ENCODE data around the gene MAP1B.
"Not testable (repeated sequence)": the region's sequence is repeated elsewhere in the genome, so short reads cannot be mapped to it uniquely, and the experiment has no call there.

Gene MAP1B

DNA sequence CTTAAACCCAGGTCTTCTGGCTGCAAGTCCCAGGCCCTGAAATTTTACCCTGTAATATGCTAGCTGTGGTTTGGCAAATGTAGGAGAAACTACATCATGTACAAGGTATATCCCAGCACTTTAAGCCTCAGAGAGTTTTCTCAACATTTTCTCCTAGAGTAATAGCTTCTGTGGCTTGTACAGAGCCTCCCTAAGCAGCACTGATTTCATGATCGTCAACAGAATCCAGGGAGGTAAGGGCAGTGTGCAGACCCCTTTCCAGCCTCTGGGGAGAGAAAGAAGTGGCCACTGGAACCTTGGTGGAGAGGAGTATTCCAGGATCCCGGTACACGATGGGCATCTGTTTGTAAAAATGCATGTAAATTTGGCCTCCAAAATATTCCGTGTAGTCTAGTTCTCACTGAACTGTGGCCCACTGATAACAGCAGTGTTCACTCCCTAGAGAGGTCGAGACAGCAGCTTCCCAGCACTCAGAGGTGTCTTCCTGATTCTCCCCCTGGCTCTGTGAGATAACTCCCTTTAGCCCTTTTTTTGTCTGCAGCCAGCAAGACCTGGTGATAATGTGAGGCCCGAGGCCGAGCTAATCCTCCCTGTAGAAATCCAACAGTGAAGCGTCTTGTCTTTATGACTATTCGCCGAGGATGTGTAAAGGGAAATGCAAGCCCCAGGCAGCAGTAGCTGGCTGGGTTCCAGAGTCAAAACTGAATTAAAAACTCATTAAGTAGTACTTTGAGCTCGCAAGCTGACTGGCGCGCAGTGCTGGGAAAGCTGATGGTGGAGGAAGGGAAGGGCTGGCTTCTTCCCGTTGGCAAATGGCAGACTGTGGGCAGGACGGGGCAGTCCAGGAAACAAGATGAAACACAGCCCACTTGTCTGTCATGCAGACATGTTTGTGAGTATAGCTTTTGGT, 59.0 kb downstream of the MAP1B start:
- DNase-seq = no peak

GRCh38 chr5:72167257-72167656, 60.0 kb downstream of the MAP1B start:
- DNase-seq = no peak

GRCh38 chr5:72167804-72168203, 60.5 kb downstream of the MAP1B start:
- DNase-seq = no peak

DNA sequence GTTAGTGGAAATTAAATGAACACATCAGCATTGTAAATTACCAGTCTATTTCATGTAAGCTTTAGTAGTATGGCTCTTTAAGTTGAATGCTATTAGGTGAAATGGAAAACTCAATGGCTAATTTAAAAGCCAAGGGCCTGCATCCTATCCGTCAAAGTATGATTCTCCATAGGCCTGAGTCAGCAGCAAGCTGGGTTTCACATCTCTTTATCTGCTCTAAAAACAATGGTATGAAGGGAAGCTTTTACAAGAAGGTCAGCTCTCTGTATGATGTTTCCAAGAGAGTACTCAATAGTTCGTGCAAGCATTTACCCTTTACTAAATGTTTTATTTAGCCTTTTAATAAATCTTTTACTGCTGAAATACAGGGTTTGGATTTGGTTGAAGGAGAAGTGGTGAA, 62.8 kb downstream of the MAP1B start:
- no peak for DNase-seq

DNA sequence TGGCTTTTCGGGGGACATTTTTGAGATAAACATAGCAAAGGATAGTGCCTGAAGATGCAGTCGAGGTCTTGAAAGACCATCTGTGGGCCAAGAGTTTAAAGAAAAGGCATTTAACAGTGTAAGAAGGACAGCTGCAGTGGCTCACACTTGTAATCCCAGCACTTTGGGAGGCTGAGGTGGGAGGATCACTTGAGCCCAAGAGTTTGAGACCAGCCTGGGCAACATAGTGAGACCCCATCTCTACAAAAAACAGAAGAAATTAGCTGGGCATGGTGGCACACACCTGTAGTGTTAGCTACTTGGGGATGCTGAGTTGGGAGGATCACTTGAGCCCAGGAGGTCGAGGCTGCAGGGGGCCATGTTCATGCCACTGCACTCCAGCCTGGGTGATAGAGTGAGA, 63.9 kb downstream of the MAP1B start:
- not testable (repeated sequence) for DNase-seq

DNA sequence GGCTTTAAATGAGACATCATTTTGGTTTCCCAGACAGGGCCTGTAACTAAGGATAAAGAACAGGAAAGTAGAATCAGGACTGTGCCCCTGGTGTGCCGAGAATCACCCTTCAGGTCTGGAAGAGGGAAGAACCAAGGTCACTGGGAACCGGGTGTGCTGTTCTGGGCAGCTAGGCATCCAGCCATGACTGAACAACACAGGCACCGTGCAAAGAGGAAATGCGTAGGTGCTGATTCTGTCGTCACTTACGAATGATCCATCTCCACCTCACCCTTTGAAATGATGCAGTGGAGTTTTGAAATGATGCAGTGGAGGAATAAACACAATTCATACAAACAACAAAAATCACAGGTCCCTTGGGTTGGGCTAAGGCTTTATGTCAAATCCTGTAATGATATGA, 64.4 kb downstream of the MAP1B start:
- no peak for DNase-seq

- no peak for DNase-seq
These were observed 65.5 kb downstream of the MAP1B start for GRCh38 chr5:72172786-72173185.

GRCh38 chr5:72177538-72177937, 70.3 kb downstream of the MAP1B start:
- DNase-seq = no peak

- DNase-seq = no peak
These were observed 71.9 kb downstream of the MAP1B start for GRCh38 chr5:72179028-72179815.

DNA sequence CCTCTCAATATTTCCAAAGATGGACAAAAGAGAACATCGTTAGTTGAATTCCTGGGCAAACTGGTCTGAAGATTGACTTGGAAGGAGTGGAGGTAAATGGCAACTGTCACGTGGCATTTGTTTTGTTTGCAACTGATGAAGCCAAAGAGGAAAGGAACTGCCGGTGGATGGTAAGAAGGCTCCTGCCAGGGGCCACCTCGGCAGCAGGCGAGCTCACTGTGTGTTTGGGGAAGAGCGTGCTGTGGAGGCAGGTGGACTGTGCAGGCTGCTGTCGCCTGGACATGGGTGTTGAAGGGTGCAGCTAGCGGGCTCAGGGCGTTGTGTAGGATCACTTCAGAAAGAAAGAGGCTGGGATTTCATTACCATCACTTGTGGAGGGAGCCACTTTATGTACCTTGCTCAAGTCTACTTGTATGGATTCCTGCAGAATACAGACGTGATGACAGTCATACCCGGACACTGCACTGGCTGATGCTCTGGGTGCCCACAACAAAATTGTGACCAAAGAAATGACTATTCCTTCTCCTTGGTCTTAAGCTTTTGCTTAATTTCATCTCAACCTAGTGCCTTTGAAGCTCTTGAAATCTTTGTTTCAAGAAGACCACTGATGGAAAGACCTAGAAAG, 72.7 kb downstream of the MAP1B start:
- DNase-seq = no peak

DNA sequence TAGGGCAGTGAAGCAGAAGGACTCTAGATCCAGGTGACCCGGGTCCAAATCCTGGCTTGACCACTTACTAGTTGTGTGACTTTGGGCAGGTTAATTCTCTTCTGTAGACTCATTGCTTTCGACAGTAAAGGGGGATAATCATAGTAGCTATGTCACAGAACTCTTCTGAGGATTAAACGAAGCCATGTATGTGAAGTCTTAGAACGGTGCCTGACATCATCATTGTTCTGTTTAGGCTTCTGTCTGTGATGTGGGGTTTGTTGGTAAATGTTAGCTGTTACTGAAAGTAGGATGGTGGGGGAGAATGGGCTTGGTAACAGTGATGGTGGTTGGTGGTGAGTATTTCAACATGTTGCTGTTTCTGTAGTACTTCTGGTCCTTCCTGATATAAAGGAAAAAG, 73.7 kb downstream of the MAP1B start:
- no peak for DNase-seq

- DNase-seq = no peak
These were observed 75.4 kb downstream of the MAP1B start for GRCh38 chr5:72182686-72183085.

- no peak for DNase-seq
These were observed 75.8 kb downstream of the MAP1B start for GRCh38 chr5:72183101-72183520.

DNA sequence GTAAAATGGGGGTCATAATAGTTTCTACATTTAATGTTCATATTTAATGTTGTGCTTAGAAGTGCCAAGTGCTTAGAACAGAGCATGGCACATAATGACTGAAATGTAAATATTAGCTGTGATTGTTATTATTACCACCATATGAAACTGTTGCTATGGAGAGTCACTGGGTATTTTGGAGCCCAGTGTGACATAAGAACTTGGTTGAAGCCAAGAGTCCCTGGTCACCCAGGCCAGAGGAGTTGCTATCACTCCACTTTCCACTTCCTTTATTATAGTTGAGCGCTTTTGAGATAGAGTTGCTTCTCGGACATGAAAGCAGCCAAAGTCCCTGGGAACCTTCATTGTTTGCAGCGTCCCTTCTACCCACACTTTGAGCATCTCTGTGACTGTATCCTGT, 77.1 kb downstream of the MAP1B start:
- DNase-seq = no peak

DNA sequence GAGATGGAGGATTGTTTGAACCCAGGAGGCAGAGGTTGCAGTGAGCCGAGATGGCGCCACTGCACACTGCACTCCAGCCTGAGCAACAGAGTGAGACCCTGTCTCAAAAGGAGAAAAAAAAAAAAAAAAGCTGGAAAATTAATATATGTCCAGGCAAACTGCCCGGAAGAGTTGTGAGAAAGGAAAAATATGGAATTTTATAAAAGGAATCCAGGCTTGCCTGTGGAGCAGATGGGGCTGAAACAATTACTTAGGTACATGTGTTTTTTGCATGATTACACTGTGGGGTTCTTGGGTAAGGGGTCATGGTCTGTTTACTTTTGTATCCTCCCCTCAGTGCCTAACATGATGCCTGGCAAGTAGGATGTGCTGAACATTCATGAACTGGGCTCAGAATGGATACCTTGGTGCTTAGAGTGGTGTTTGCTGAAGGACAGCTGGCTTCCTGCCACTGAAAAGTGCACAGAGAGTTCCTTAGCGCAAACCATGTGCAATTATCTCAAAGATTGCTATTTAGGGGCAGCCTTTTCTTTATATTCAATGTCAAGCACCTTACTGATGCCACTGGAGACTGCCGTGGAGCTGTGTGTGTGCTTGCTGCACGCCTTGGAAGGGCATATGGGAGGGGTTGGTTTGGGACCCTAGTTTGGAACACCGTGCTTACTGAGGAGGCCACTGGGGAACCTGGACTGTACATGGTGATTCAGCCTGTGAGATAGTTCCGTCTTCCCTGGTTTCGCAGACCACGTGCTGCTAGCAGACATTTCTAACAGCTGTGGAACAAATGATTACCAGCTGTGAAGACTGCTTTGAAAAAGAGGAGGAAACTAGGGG, 78.4 kb downstream of the MAP1B start:
- no peak for DNase-seq

DNA sequence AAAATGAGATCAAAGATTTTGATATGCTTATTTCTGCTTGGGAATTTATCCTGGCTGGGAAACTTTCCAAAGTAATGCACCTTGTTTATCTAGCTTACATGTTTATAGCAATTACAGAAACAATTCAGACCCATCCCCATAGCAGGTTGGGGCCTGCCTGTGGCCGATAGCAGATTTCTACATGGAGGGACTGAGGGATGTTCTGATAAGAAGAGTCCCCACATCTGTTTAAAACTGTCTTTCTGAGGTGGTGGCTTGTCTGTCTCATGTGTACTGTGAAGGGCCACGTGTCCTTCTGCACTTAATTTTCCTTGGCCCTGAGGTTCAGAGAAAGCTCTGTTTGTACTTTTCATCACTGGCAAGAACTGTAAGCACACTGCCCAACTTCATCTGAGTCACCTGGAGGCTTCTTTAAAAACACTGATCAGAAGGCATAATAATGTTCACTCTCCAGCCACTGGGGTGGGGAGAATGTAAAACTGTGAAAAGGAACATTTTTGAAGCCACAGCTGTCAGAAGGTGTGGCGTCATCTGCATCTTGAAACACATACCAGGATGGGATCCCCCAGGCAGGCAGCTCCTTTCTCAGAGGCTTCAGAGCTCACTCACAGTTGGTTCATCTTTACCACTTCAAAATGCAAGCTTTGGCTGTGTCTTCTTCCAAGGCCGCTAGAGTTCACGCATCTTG, 80.3 kb downstream of the MAP1B start:
- DNase-seq = no peak

DNA sequence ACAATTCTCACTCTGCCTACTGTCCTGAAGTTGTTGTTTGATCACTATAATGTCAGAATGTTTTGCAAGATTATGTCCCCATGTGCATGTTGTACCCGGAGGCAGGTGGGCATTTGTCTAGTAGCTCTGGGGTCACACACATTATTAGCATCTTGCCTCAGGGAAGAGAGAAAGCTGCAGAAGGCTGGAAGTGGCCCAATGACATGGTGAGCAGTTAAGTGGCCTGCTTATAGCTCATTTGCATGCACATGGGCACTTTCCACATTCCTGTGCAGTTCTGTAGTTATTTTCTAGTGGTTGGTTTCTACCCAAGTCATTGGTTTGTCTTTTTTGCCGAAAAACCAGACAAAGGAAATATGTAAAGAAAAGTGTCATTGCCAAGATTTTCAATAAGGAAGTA, 80.9 kb downstream of the MAP1B start:
- no peak for DNase-seq

DNA sequence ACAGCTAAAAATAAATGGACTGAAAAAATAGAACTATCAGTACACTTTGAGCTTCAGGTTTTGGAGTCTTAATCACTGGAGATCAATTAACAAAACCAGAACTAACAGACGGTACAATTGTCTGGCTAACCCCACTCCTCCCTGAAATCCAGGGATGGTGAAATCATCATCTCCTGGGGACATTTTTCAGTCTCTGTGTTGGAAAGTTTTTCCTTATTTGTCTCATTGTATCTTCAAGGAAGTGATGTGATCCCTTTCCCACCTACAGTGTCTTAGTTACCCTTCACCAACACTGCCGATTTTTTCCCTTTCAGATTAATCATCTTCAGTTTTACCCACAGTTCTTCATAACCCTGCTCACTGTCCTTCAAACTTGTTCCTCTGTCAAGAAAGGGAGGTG, 81.9 kb downstream of the MAP1B start:
- DNase-seq = no peak

- DNase-seq = no peak
These were observed 84.1 kb downstream of the MAP1B start for GRCh38 chr5:72191404-72191803.

DNA sequence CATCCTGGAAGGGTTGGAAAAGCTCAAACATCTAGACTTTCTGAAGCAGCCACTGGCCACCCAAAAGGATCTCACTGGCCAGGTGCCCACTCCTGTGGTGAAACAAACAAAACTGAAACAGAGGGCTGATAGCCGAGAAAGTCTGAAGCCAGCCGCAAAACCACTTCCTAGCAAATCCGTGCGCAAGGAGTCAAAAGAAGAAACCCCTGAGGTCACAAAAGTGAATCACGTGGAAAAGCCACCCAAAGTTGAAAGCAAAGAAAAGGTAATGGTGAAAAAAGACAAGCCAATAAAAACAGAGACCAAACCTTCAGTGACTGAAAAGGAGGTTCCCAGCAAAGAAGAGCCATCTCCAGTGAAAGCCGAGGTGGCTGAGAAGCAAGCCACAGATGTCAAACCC, 87.6 kb downstream of the MAP1B start:
- peak in 1 of 5 donors; percentile 50 for DNase-seq

DNA sequence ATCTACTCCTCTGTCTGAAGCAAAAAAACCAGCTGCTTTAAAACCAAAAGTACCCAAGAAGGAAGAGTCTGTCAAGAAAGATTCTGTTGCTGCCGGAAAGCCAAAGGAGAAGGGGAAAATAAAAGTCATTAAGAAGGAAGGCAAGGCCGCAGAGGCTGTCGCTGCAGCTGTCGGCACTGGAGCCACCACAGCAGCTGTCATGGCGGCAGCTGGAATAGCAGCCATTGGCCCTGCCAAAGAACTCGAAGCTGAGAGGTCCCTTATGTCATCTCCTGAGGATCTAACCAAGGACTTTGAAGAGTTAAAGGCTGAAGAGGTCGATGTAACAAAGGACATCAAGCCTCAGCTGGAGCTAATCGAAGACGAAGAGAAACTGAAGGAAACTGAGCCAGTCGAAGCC, 88.3 kb downstream of the MAP1B start:
- DNase-seq = no peak

DNA sequence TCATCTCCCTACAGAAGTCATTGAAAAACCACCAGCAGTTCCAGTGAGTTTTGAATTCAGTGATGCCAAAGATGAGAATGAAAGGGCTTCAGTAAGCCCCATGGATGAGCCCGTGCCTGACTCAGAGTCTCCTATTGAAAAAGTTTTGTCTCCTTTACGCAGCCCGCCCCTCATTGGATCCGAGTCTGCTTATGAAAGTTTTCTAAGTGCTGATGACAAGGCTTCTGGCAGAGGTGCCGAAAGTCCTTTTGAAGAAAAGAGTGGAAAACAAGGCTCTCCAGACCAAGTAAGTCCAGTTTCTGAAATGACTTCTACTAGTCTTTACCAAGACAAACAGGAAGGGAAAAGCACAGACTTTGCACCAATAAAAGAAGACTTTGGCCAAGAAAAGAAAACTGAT, 90.1 kb downstream of the MAP1B start:
- no peak for DNase-seq

All from T-helper 1 cell (primary cell).